ENCODE data around the gene MFSD6.
A peak's percentile ranks its signal among the peaks of the same experiment; 100 is the strongest.

Gene MFSD6

DNA sequence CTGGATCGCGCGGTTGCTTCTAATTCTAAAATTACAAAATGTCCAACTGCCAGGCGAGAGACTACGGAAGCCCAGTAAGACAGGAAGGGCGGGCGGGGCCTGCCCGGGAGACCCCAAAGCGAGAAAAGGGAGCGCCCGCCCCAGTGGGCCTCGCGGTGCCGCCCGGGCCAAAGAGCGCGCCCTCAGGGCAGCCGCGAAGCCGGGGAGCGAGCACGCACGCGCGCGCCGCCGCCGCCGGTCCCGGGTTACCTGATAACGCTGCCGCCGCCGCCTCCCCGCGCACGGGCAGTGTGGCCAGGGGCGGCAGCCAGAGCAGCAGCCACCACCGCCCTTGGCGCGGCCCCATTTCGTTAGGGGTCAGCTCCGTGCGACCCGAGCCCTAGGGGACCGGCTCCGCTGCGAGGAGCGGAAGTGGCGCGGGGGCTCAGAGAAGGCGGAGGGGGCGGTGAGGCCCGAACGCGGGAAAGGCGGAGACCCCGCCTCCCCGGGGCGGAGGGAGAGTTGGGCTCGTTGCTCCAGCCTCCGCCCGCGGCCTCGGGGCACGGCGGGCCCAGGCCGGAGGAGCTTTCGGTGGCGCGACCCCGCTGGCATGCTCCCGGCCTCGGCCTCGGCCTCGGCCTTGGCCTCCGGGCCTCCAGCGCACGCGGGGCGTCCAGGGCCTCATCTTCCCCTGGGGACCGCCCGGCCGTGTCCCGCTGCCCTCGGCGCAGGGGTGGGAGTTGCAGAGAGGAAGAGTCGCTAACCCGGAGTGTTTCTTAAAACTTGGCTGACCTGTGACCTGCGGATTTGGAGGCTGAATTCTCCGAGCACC is 126.4 kb downstream of the MFSD6 start, which contains the start of gene NEMP2:
Gene NEMP2 (minus strand): TSS at position 413 of the 811 bp plus-strand sequence. CDS start 67 bp downstream, at position 346.
- H3K4me3 ChIP-seq (ENCODE audit: low read depth, low read length) = peak within 1 kb of the TSS; percentile 71
- POLR2A ChIA-PET = interaction anchor here (0.6 kb wide), 1 partner anchor 38 kb away, joined by 3 read pairs; no protein-coding TSS in a partner anchor
- no peak for DNase-seq (ENCODE audit: low read depth, low spot score)
- TF ChIP-seq, protein P1, sequence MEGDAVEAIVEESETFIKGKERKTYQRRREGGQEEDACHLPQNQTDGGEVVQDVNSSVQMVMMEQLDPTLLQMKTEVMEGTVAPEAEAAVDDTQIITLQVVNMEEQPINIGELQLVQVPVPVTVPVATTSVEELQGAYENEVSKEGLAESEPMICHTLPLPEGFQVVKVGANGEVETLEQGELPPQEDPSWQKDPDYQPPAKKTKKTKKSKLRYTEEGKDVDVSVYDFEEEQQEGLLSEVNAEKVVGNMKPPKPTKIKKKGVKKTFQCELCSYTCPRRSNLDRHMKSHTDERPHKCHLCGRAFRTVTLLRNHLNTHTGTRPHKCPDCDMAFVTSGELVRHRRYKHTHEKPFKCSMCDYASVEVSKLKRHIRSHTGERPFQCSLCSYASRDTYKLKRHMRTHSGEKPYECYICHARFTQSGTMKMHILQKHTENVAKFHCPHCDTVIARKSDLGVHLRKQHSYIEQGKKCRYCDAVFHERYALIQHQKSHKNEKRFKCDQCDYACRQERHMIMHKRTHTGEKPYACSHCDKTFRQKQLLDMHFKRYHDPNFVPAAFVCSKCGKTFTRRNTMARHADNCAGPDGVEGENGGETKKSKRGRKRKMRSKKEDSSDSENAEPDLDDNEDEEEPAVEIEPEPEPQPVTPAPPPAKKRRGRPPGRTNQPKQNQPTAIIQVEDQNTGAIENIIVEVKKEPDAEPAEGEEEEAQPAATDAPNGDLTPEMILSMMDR (IDR thresholded peaks at IDR 0.05; ENCODE audit: insufficient read depth, low read length, missing control alignments) = no peak
- CTCF ChIA-PET = no interaction called here

DNA sequence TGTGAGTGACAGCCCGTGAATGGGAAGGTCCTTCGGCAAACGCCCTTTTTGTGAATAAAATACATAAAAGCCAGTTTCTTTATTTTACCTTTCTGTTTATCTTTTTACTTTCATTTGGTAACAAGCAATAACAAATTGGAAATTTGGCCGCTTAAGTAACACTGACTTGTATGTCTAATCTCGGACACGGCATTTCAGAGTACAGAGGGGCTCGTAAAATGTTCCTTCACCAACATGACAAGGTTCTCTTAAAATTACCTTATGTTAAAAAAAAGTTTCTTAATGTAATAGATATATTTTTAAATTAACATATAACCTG is 126.9 kb downstream of the MFSD6 start:
- POLR2A ChIA-PET = interaction anchor here (0.6 kb wide), 1 partner anchor 37 kb away, joined by 3 read pairs; no protein-coding TSS in a partner anchor
- CTCF ChIA-PET = no interaction called here

DNA sequence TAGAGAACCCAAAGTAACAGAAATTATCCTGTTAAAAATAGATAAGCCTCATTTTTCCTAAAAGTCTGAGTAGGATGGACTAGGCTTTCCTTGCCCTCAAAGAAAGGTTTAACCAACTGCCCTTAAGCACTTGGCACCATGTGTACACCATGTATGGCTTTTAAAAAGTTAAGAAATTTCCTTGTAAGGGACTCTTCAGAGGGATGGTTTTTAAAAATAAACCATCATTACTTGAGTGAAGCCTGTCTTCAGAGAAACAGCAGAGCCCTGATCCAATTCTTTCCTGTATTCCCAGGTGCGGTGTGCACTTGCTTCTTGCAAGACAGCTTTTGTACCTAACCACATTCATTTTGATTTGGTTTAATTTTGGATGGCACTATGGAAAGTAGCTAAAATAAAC is 127.4 kb downstream of the MFSD6 start:
- no peak for DNase-seq (ENCODE audit: low read depth, low spot score)
- ChIA-PET CTCF (no interaction called here), POLR2A (no interaction called here)
- TF ChIP-seq, protein P1 (IDR thresholded peaks at IDR 0.05; ENCODE audit: insufficient read depth, low read length, missing control alignments) = no peak
- no peak overlapping the region for H3K4me3 ChIP-seq (ENCODE audit: low read depth, low read length)

More for the DNA sequence above, 126.9 kb downstream of the MFSD6 start:
- TF ChIP-seq, protein P1 (IDR thresholded peaks at IDR 0.05; ENCODE audit: insufficient read depth, low read length, missing control alignments) = no peak
- peak overlapping the region; percentile 71 for H3K4me3 ChIP-seq (ENCODE audit: low read depth, low read length)
- DNase-seq (ENCODE audit: low read depth, low spot score) = no peak

- ChIA-PET CTCF (no interaction called here), POLR2A (no interaction called here)
- TF ChIP-seq, protein P1 (IDR thresholded peaks at IDR 0.05; ENCODE audit: insufficient read depth, low read length, missing control alignments) = no peak
- H3K4me3 ChIP-seq (ENCODE audit: low read depth, low read length) = no peak overlapping the region
- no peak for DNase-seq (ENCODE audit: low read depth, low spot score)
Observed at GRCh38 chr2:190537765-190538164, 129.6 kb downstream of the MFSD6 start.

- TF ChIP-seq, protein P1 (IDR thresholded peaks at IDR 0.05; ENCODE audit: insufficient read depth, low read length, missing control alignments) = no peak
- ChIA-PET POLR2A (no interaction called here), CTCF (no interaction called here)
- H3K4me3 ChIP-seq (ENCODE audit: low read depth, low read length) = no peak overlapping the region
- DNase-seq (ENCODE audit: low read depth, low spot score) = no peak
Observed at GRCh38 chr2:190538201-190538600, 130.0 kb downstream of the MFSD6 start.

DNA sequence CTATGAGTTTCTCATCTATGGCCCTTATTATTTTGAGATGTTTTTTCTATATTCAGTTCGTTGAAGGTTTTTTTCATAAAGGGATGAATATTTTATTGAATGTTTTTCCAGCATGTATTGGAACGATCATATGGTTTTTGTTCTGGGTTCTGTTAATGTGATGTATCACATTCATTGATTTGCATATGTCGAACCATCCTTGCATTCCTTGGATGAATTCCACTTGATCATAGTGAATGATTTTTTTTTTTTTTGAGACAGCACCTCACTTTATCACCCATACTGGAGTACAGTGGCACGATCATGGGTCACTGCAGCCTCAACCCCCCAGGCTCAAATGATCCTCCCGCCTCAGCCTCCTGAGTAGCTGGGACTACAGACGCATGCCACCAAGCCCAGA is 131.9 kb downstream of the MFSD6 start:
- ChIA-PET POLR2A (no interaction called here), CTCF (no interaction called here)
- TF ChIP-seq, protein P1 (IDR thresholded peaks at IDR 0.05; ENCODE audit: insufficient read depth, low read length, missing control alignments) = no peak
- no peak overlapping the region for H3K4me3 ChIP-seq (ENCODE audit: low read depth, low read length)
- DNase-seq (ENCODE audit: low read depth, low spot score) = no peak

Measured in AG04449 (cell line).